Fibroblast of pulmonary artery (primary cell): ENCODE results near the gene HM13.
A peak's percentile ranks its signal among the peaks of the same experiment; 100 is the strongest.
"Not testable (repeated sequence)": the region's sequence is repeated elsewhere in the genome, so short reads cannot be mapped to it uniquely, and the experiment has no call there.

Source experiments
- DNase-seq: peaks from one replicate; pipeline ENCODE4 v3.0.0-alpha.2; 2010; ENCODE audit warnings: low read depth
- H3K4me3 ChIP-seq: replicated peaks from 2 replicates; pipeline ENCODE4 v1.5.1; 2011; ENCODE audit warnings: low read depth, mild to moderate bottlenecking, control low read depth, low read length, moderate library complexity
- TF ChIP-seq, protein P1 (sequence below): IDR thresholded peaks from 2 replicates; pipeline ENCODE4 v1.5.1; 2011; ENCODE audit warnings: mild to moderate bottlenecking, control low read depth, low read length, inconsistent platforms; ENCODE audit errors: missing control alignments

Gene HM13

GRCh38 chr20:31516651-31517050 lies 2.4 kb downstream of the HM13 start:
- no peak for DNase-seq
- no peak overlapping the region for H3K4me3 ChIP-seq
- TF ChIP-seq, protein P1, sequence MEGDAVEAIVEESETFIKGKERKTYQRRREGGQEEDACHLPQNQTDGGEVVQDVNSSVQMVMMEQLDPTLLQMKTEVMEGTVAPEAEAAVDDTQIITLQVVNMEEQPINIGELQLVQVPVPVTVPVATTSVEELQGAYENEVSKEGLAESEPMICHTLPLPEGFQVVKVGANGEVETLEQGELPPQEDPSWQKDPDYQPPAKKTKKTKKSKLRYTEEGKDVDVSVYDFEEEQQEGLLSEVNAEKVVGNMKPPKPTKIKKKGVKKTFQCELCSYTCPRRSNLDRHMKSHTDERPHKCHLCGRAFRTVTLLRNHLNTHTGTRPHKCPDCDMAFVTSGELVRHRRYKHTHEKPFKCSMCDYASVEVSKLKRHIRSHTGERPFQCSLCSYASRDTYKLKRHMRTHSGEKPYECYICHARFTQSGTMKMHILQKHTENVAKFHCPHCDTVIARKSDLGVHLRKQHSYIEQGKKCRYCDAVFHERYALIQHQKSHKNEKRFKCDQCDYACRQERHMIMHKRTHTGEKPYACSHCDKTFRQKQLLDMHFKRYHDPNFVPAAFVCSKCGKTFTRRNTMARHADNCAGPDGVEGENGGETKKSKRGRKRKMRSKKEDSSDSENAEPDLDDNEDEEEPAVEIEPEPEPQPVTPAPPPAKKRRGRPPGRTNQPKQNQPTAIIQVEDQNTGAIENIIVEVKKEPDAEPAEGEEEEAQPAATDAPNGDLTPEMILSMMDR = no peak

DNA sequence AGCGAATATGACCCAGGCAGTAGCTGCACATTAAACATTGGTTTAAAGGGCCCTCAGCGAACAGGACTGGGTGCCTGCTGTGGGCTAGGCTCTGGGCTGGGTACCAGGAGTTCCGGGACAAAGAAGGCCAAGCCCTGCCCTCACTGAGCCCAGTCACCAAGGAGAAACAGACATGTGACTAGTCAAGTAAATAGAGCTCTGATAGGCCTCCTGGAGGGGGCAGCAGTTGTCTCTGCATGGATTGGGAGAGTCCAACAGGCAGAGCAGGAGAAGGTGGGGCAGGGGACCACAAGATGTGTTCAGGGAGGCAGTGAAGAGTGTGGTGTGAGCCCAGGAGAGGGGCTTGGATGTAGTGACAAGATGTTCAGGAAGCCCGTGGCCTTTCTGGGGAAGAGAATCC lies 3.1 kb downstream of the HM13 start:
- H3K4me3 ChIP-seq = no peak overlapping the region
- TF ChIP-seq, protein P1 = peak; percentile 40
- peak; percentile 62 for DNase-seq

GRCh38 chr20:31521267-31521666 lies 7.0 kb downstream of the HM13 start:
- DNase-seq, H3K4me3 ChIP-seq: not testable (repeated sequence)

DNA sequence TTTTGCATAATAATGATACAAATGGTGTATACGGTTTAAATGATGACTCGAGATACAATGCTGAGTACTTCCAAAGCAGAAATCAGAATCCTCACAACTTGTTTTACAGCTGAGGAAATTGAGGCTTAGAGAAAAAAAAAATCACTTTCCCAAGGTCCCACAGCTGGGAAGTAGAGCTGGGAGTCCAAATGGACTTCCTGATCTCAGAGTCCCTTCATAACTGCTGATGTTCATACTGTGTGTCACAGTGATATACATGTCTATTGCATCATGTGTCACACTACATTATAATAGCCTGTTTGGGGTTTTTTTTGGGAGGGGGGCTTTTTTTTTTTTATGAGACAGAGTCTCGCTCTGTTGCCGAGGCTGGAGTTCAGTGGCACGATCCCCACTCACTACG lies 8.5 kb downstream of the HM13 start:
- TF ChIP-seq, protein P1 = no peak
- H3K4me3 ChIP-seq = no peak overlapping the region
- DNase-seq = no peak

DNA sequence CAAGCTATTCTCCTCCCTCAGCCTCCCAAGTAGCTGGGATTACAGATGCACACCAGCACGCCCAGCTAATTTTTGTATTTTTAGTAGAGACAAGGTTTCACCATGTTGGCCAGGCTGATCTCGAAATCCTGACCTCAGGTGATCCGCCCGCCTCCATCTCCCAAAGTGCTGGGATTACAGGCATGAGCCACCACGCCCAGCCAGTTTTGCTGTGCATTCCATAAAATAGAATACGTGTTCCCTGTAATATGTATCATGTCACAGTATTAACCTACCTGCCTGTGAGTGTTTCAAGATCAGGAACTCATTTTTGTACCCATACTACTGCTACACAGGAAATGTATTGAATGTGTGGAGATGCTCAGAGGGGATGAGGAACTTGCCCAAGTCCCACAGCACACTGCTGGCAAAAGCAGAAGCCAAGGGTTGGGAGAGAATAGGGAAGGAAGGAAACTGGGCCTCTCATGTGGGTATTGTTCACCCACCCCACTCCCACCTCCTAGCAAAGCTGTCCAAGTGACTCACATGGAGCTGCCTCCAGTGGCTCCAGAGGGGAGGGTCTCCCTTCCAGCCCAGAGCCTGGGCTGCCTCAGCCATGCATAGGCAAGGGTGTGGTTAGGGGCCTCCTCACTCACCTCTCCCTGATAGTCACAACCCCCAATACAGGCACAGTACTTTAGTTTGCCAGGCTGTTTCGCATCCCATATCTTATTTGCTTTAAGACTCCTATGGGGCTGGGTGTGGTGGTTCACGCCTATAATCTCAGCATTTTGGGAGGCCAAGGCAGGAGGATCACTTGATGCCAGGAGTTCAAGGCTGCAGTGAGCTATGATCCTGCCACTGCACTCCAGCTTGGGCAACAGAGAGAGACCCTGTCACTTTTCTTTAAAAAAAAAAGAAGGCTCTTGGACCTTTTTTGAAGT lies 9.4 kb downstream of the HM13 start:
- H3K4me3 ChIP-seq = no peak overlapping the region
- TF ChIP-seq, protein P1 = no peak
- DNase-seq = peak; percentile 70

GRCh38 chr20:31527266-31527665 lies 13.0 kb downstream of the HM13 start:
- TF ChIP-seq, protein P1 = no peak
- DNase-seq = no peak
- no peak overlapping the region for H3K4me3 ChIP-seq

GRCh38 chr20:31535298-31535697 lies 21.1 kb downstream of the HM13 start:
- TF ChIP-seq, protein P1 = no peak
- H3K4me3 ChIP-seq = no peak overlapping the region
- DNase-seq = no peak
